GM12891 (cell line): Measurements from ENCODE around the gene CCDC88A.

Source experiments
- PAX5 ChIP-seq: IDR thresholded peaks from 2 replicates; pipeline ENCODE4 v1.6.1; 2011; ENCODE audit warnings: low read length, moderate library complexity, mild to moderate bottlenecking; ENCODE audit not compliant: insufficient read depth, severe bottlenecking
- POLR2A ChIP-seq: IDR thresholded peaks from 2 replicates; pipeline ENCODE4 v1.6.1; 2011; ENCODE audit warnings: low read depth, low read length, control low read depth
- POLR2AphosphoS5 ChIP-seq: IDR thresholded peaks from 2 replicates; pipeline ENCODE4 v1.6.1; 2011; ENCODE audit warnings: low read depth, low read length, control low read depth
- SPI1 ChIP-seq: IDR thresholded peaks from 2 replicates; pipeline ENCODE4 v1.6.1; 2011; ENCODE audit warnings: low read depth, low read length, control low read depth
- TAF1 ChIP-seq: IDR thresholded peaks from 2 replicates; pipeline ENCODE4 v1.6.1; 2011; ENCODE audit warnings: low read depth, low read length, control low read depth

- no peak for TF ChIP-seq POLR2AphosphoS5
- TF ChIP-seq POLR2A = no peak
- TF ChIP-seq SPI1 = no peak; the same call in 1 of the 2 replicates
- TF ChIP-seq TAF1 = no peak
- no peak for TF ChIP-seq PAX5
These were observed 123.3 kb downstream of the CCDC88A start for GRCh38 chr2:55296393-55296792.
